ENCODE measurements around the gene PRDM15.

The PRDM15 gene

DNA sequence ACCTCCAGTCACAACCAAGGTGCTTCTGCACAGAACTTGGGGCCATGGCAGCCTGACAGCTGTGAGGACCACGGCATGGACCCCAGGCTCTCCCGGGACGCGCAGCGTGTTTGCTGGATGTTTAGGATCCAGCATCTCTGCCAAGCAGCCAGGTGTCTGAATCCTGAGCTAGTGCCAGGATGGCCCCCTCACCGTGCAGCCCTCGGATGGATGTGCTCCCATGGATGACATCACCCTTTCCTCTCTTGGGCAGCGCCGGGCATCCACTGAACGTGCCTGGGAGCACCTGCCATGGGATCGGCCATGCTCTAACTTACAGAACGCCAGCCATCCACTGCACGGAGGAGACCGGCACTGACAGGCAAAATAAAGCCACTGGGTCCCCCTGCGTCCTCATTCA, 53.9 kb downstream of the PRDM15 start:
- DNase-seq = no peak

- no peak for DNase-seq
Measured at GRCh38 chr21:41824466-41825207, 54.5 kb downstream of the PRDM15 start.

DNA sequence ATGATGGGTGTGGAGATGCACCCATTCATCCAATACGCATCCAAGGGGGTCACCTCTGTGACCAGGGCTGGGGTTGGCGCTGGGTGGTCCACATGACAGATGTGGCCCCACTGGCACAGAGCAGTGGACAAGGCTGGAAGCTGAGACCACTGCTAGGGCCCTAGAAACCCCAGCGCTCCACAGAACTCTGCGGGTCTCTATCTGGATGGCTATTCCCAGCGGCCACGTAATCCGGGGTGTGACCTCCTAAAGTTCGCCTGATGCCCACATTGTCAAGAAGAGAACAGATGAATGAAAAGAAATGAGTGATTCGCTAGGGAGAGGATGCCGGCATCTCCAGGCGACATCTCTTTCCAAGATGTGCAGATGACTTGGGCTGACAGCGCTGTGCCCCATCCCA, 55.2 kb downstream of the PRDM15 start:
- DNase-seq = no peak

GRCh38 chr21:41823166-41823565, 56.0 kb downstream of the PRDM15 start:
- no peak for DNase-seq

DNA sequence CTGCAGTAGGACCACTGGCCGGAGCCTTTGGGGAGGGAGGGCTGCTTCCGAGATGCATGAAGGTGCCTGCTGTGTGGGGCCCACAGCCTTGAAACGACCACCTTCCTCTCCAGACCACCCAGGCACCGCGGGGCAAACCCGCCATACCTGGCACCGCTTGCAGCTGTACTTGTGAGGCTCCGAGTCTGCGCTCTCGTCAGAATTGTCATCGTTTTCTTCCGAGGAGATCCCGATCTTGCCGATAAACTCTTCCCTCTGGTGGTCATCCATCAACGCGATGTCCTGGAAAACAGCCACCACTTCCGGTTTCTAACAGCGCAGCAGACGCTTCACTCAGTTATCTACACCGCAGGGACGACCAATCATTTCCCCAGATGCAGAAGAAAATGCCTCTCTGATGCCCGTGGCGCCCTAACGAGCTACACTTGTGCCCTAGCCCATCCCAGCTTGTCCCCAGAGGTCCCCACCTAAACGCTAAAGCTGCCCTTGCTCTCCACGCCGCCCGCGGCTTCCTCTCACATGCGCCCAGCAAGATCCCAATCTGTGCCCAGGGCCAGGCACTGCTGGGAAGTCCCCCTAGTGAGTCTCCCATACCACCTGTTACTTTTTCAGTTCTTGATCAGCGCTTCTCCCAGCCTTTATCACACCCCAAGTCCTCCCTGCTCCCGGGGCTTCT, 57.2 kb downstream of the PRDM15 start:
- DNase-seq = no peak

DNA sequence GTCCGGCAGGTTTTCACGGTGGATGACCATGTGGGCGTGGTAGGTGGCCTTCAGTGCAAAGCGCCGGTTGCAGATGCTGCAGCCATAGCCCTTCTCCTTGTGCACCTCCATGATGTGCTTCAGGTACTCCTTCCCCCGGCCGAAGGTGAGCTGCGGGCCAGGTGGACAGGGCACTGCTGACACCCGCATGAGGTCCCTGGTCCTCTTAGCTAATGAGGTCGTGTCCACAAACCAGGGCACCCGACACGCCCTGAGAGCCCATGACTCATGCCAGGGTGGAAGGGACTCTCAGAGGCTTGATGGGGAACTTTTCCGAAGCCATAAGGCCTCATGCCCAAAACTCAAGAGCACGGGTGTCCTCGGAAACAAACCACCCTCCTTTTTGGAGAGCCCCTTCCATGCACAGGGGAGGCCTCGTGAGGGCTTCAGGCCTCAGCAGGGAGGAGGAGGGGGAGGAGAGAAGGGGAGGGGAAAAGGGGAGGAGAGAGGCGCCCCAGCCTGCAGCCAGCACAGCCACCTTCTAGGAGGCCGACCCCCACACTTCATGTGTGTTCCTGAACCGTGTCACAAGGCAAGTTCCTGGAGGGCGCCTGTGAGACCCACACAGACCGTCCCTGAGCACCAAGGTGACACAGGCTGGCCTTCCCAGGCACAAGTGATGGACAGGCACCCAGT, 57.9 kb downstream of the PRDM15 start:
- DNase-seq = no peak

DNA sequence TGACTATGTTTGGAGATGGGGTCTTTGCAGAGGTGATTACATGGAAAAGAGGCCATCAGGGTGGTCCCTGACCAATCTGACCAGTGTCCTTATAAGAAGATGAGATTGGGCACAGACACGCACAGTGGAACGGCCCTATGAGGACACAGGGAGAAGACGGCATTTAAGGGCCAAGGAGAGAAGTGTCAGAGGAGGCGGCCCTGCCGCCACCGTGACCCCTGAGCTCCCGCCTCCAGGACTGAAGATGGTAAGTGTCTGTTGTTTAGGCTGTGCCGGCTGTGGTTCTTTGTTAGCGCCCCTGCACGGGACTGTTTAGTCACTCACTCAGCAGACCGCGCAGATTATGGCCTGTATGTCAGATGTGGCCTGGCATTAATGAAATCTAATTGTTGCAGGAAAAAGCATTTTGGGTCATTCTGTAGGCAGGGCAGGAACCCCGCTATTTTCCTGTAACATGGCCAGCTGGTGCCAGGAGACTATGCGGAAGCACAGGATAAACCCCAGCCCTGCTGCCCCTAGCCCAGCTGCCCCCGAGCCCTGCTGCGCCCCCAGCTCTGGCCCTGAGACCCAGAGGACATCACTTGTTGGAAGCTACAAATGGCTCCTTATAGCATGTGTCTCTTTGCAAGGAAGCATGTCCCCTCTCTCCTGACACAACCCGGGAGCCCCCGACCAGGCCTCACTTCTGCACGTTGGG, 58.6 kb downstream of the PRDM15 start:
- DNase-seq = no peak

DNA sequence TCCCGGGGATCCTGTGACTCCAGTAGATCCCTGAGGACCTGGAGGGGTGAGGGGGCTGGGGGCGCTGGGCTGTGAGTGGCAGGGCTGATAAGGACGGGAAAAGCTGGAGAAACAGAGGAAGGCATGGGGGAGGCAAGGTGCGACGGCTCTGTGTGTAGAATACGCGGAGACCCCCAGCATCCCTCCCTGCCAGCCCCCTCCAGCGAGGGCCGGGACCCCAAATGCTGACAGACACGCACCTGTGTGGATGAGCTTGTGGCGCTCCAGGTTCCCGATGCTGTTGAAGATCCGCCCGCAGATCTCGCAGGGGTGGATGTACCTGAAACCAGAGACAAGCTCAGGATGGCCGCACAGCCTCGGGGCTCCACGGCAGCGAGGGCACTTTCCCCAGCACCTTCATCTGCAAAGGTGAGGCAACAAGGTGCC, 59.3 kb downstream of the PRDM15 start:
- DNase-seq = no peak

GRCh38 chr21:41819236-41819855, 59.8 kb downstream of the PRDM15 start:
- no peak for DNase-seq

GRCh38 chr21:41817877-41818855, 61.0 kb downstream of the PRDM15 start:
- DNase-seq = no peak

GRCh38 chr21:41817228-41817627, 61.9 kb downstream of the PRDM15 start:
- peak in 28 of 56 donors; percentile 1 to 66 (median 21) for DNase-seq

DNA sequence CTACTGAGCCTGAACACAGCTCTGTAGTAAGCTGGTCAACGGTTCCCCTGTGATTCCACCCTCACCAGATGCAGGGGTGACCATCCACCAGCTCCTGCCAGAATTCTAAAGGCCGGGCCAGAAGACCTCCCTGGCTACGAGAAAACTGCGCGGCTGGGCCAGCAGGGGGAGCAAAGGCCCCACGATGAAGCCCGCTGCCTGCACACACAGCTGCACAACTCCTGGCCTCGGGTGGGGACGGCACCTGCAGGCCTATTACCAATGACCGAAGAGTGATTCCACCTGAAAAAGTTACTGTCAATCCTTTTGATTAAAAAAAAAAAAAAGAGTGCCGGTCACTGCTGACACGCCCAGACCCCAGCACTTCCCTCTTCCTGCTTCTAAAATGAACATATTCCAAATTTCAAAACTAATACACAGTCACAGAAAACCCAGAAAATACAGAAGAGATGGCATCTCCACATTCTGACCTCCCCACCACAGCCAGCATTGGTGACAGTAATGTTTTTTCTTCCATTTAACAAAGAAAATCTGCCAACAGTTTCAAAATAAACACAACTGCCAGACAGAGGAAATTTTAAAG, 62.5 kb downstream of the PRDM15 start:
- peak in 42 of 56 donors; percentile 2 to 72 (median 26) for DNase-seq

DNA sequence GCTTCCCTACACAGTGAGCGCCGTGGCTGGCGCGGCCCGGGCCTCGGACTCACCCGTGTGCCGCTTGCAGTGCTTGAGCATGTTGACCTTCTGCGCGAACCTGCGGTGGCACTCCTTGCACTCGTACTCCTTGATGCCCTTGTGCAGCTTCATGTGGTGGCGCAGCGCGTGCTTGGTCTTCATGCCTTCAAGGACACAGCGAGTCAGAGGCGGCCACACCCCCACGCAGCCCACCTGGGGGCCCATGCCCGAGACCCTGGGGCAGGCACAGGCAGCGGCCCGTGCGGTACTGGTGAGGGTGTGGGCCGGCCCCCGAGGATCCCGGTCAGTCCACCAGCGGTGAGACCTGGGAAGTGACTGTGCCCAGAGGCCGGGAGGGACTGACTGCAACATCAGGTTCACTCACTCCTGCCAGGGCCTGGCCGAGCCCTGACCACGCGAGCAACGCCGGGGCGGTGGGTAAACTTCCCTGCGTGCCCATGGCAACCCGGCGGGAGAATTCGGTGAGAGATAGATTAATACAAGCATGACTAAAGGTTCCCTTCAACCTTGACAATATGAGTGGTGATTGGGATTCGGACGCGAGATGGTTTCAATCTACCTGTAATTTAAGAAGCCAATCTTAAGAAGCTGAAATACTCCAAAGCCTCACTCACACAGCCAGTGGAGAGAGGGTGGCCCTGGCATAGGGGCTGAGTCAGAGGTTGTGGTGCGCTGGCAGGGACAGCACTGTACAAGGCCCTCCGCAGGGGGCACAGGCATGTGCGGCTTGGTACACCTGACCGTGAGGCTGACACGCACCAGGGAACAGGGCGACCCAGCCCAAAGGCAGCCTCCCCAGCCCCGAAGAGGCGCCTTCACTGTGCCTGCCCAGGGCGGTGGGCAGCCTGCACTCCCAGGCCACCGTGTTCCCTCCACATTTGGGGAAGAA, 63.2 kb downstream of the PRDM15 start:
- no peak for DNase-seq

DNA sequence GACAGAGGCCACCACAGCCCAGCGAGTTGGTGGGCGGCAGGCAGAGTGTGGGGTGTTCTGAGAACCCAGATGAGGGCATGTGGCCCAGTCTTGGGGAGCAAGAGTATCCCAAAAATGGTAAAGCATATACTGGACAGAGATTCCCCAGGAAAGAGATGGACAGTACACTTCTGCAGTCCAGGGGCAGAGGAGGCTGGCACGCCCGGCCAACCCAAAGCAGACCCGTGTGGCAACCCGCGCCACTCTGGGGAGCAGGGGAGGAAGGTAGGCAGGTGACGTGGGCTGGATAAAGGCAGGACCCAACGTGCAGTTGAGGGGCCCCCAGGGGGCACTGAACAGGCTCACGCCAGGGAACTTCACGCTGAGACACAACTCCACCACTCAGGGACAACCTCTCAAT, 65.9 kb downstream of the PRDM15 start:
- no peak for DNase-seq

DNA sequence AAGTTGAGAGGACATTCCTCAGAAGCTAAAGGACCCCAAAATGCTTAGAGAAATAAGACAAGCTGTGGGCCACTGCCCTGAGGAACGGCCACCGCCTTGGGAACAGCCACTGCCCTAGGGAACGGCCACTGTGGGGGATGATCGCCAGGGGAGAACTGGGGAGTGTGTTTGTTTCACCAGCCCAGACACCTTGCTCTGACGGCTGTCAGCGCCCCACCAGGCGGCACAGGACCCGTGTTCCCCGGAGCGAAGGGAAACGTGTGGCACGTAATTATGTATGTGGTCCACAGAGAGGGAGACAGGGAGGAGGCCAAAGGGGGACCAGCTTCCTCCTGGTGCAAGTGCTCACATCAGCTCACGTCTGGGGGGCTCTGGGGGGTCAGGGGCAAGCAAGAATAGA, 66.5 kb downstream of the PRDM15 start:
- no peak for DNase-seq

DNA sequence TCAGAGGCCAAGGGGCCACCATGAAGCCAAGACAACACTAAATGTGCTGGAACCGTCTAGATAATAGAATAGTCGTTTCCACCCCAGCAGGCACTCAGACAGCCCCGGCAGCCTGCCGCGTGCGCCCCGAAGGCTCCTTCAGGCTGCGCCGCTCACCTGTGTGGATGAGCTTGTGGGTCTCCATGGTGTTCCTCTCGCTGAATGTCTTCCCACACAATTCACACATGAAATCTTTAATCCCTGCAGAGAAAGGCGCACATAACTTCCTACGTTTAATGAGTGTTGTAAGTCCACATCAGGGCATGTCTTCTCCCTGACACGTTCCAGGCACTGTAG, 68.6 kb downstream of the PRDM15 start:
- peak in 2 of 56 donors; percentile 2 to 17 for DNase-seq

GRCh38 chr21:41809891-41810596, 69.1 kb downstream of the PRDM15 start:
- DNase-seq = no peak

GRCh38 chr21:41808846-41809245, 70.3 kb downstream of the PRDM15 start:
- DNase-seq = no peak
